Astrocyte (in vitro differentiated cells and primary cell): ENCODE data around the gene PCNT. TPM values are rescaled to one million over a fixed set of nuclear protein-coding genes. Genes with fewer than 3 reads are reported as not detected.
"Not testable (repeated sequence)": the region's sequence is repeated elsewhere in the genome, so short reads cannot be mapped to it uniquely, and the experiment has no call there.

Source experiments
- DNase-seq: peaks from one replicate; pipeline ENCODE4 v3.0.0-alpha.2; 2010; ENCODE audit warnings: low read depth
- FAIRE-seq: peaks from 2 replicates; lab custom pipeline; 2011; peaks lifted over from hg19 to GRCh38; lab: Jason Lieb, UNC
- H2AFZ ChIP-seq: 2 replicates; pipeline ENCODE4 v1.6.0; 2012; ENCODE audit warnings: low read depth, low read length, inconsistent platforms
- H3K27ac ChIP-seq: 2 replicates; pipeline ENCODE4 v1.5.1; 2011; ENCODE audit warnings: low read depth, low read length, inconsistent platforms
- H3K27me3 ChIP-seq: 2 replicates; pipeline ENCODE4 v1.6.0; 2011; ENCODE audit warnings: low read length, inconsistent platforms; ENCODE audit not compliant: insufficient read depth
- H3K36me3 ChIP-seq: 2 replicates; pipeline ENCODE4 v1.5.1; 2011; ENCODE audit warnings: low read length, inconsistent platforms; ENCODE audit not compliant: insufficient read depth
- H3K4me1 ChIP-seq: 2 replicates; pipeline ENCODE4 v1.5.1; 2011; ENCODE audit warnings: low read length, inconsistent platforms; ENCODE audit not compliant: insufficient read depth
- H3K4me2 ChIP-seq: 2 replicates; pipeline ENCODE4 v1.6.0; 2012; ENCODE audit warnings: low read length, inconsistent platforms
- H3K4me3 ChIP-seq: 2 replicates; pipeline ENCODE4 v1.5.1; 2011; ENCODE audit warnings: low read depth, mild to moderate bottlenecking, low read length, inconsistent platforms; ENCODE audit not compliant: insufficient read depth
- H3K79me2 ChIP-seq: 2 replicates; pipeline ENCODE4 v1.6.0; 2012; ENCODE audit warnings: mild to moderate bottlenecking, low read length, inconsistent platforms; ENCODE audit not compliant: insufficient read depth
- H3K9ac ChIP-seq: 2 replicates; pipeline ENCODE4 v1.6.0; 2012; ENCODE audit warnings: mild to moderate bottlenecking, low read length, inconsistent platforms
- H3K9me3 ChIP-seq: 2 replicates; pipeline ENCODE4 v1.5.1; 2012; ENCODE audit warnings: low read depth, mild to moderate bottlenecking, low read length, inconsistent platforms; ENCODE audit not compliant: insufficient read depth
- H4K20me1 ChIP-seq: 2 replicates; pipeline ENCODE4 v1.6.0; 2012; ENCODE audit warnings: low read length, inconsistent platforms; ENCODE audit not compliant: insufficient read depth
- H3K27ac Mint-ChIP-seq: one replicate; pipeline ENCODE4 v1.8.0; 2021; ENCODE audit warnings: mild to moderate bottlenecking, mixed read lengths; ENCODE audit not compliant: unreplicated experiment
- H3K27me3 Mint-ChIP-seq: one replicate; pipeline ENCODE4 v1.8.0; 2021; ENCODE audit warnings: low read depth, mixed read lengths; ENCODE audit not compliant: unreplicated experiment
- H3K36me3 Mint-ChIP-seq: one replicate; pipeline ENCODE4 v1.8.0; 2021; ENCODE audit warnings: low read depth, mixed read lengths; ENCODE audit not compliant: unreplicated experiment
- H3K4me1 Mint-ChIP-seq: one replicate; pipeline ENCODE4 v1.8.0; 2021; ENCODE audit warnings: low read depth, mixed read lengths; ENCODE audit not compliant: unreplicated experiment
- H3K4me3 Mint-ChIP-seq: one replicate; pipeline ENCODE4 v1.8.0; 2021; ENCODE audit warnings: mild to moderate bottlenecking, moderate library complexity, mixed read lengths; ENCODE audit not compliant: unreplicated experiment
- H3K9me3 Mint-ChIP-seq: one replicate; pipeline ENCODE4 v1.8.0; 2021; ENCODE audit warnings: mild to moderate bottlenecking, mixed read lengths; ENCODE audit not compliant: unreplicated experiment
- EZH2 ChIP-seq: IDR thresholded peaks from 2 replicates; pipeline ENCODE4 v1.6.1; 2012; ENCODE audit warnings: mild to moderate bottlenecking, low read length, inconsistent platforms; ENCODE audit not compliant: insufficient read depth
- total RNA-seq: library from RNA; stranded (reverse); gene quantifications from 2 replicates; pipeline ENCODE4 v1.2.1, GENCODE V29; 2021
- TF ChIP-seq, protein P1 (sequence below): IDR thresholded peaks from 2 replicates; pipeline ENCODE4 v1.5.1; 2011; ENCODE audit warnings: low read depth, mild to moderate bottlenecking, inconsistent platforms, low read length, moderate library complexity; ENCODE audit not compliant: insufficient read depth

Gene PCNT
- total RNA-seq, 1 donor from 2014 or later, result 19.9 TPM

GRCh38 chr21:46459356-46460112 lies 135.6 kb downstream of the PCNT start:
- Mint-ChIP-seq H3K27me3 (no peaks in the 10 kb centered on the region), H3K36me3 (peaks cover 9% of the 10 kb centered on the region), H3K4me3 (peak overlapping the region; percentile 93), H3K9me3 (no peaks in the 10 kb centered on the region), H3K27ac (peak overlapping the region; percentile 50), H3K4me1 (peaks cover 20% of the 10 kb centered on the region)
- Histone ChIP-seq H3K27me3 (no peaks in the 10 kb centered on the region), H3K9ac (peak overlapping the region; percentile 93), H3K36me3 (peaks cover 3% of the 10 kb centered on the region), H3K9me3 (no peaks in the 10 kb centered on the region), H3K27ac (peak overlapping the region; percentile 27), H2AFZ (no peak overlapping the region), H3K4me1 (peaks cover 32% of the 10 kb centered on the region), H4K20me1 (peaks cover 43% of the 10 kb centered on the region), H3K4me3 (peak overlapping the region; percentile 76), H3K79me2 (peaks cover 67% of the 10 kb centered on the region), H3K4me2 (peak overlapping the region; percentile 92)
- TF ChIP-seq, protein P1, sequence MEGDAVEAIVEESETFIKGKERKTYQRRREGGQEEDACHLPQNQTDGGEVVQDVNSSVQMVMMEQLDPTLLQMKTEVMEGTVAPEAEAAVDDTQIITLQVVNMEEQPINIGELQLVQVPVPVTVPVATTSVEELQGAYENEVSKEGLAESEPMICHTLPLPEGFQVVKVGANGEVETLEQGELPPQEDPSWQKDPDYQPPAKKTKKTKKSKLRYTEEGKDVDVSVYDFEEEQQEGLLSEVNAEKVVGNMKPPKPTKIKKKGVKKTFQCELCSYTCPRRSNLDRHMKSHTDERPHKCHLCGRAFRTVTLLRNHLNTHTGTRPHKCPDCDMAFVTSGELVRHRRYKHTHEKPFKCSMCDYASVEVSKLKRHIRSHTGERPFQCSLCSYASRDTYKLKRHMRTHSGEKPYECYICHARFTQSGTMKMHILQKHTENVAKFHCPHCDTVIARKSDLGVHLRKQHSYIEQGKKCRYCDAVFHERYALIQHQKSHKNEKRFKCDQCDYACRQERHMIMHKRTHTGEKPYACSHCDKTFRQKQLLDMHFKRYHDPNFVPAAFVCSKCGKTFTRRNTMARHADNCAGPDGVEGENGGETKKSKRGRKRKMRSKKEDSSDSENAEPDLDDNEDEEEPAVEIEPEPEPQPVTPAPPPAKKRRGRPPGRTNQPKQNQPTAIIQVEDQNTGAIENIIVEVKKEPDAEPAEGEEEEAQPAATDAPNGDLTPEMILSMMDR, result no peak
- no peak for TF ChIP-seq EZH2
- DNase-seq (peak; percentile 27), FAIRE-seq (no peak)

GRCh38 chr21:46461909-46462308 lies 138.0 kb downstream of the PCNT start:
- Histone ChIP-seq H3K9ac (no peak overlapping the region), H3K36me3 (peaks cover 4% of the 10 kb centered on the region), H3K79me2 (peaks cover 81% of the 10 kb centered on the region), H3K4me3 (no peak overlapping the region), H2AFZ (no peak overlapping the region), H3K9me3 (no peaks in the 10 kb centered on the region), H3K27ac (no peak overlapping the region), H4K20me1 (peaks cover 54% of the 10 kb centered on the region), H3K4me2 (no peak overlapping the region), H3K27me3 (no peaks in the 10 kb centered on the region), H3K4me1 (peaks cover 16% of the 10 kb centered on the region)
- TF ChIP-seq EZH2, result no peak
- TF ChIP-seq, protein P1, result no peak
- Mint-ChIP-seq H3K36me3 (peaks cover 8% of the 10 kb centered on the region), H3K4me1 (peaks cover 1% of the 10 kb centered on the region), H3K4me3 (peak overlapping the region; percentile 27), H3K9me3 (no peaks in the 10 kb centered on the region), H3K27ac (peak overlapping the region; percentile 41), H3K27me3 (no peaks in the 10 kb centered on the region)
- DNase-seq (no peak), FAIRE-seq (no peak)

- Histone ChIP-seq H4K20me1 (peaks cover 66% of the 10 kb centered on the region), H3K79me2 (peaks cover 72% of the 10 kb centered on the region)
- not testable (repeated sequence) for H3K4me2 ChIP-seq, H3K9me3 Mint-ChIP-seq, H3K4me3 ChIP-seq, DNase-seq, H3K36me3 ChIP-seq, H3K9ac ChIP-seq, H3K27ac ChIP-seq, H3K9me3 ChIP-seq, H3K27me3 Mint-ChIP-seq, H3K4me3 Mint-ChIP-seq, H3K27me3 ChIP-seq, H3K27ac Mint-ChIP-seq, H3K4me1 Mint-ChIP-seq, H3K4me1 ChIP-seq, FAIRE-seq, H2AFZ ChIP-seq
- H3K36me3 Mint-ChIP-seq, result peaks cover 11% of the 10 kb centered on the region
Observed at GRCh38 chr21:46465153-46465552, 141.2 kb downstream of the PCNT start.
